NCI-H774 (cell line): Measurements from ENCODE around the gene CD68.
A peak's percentile ranks its signal among the peaks of the same experiment; 100 is the strongest.

Experiments used
- DNase-seq: peaks from one replicate; lab custom pipeline; 2025; lab: John Stamatoyannopoulos, UW

Gene CD68

DNA sequence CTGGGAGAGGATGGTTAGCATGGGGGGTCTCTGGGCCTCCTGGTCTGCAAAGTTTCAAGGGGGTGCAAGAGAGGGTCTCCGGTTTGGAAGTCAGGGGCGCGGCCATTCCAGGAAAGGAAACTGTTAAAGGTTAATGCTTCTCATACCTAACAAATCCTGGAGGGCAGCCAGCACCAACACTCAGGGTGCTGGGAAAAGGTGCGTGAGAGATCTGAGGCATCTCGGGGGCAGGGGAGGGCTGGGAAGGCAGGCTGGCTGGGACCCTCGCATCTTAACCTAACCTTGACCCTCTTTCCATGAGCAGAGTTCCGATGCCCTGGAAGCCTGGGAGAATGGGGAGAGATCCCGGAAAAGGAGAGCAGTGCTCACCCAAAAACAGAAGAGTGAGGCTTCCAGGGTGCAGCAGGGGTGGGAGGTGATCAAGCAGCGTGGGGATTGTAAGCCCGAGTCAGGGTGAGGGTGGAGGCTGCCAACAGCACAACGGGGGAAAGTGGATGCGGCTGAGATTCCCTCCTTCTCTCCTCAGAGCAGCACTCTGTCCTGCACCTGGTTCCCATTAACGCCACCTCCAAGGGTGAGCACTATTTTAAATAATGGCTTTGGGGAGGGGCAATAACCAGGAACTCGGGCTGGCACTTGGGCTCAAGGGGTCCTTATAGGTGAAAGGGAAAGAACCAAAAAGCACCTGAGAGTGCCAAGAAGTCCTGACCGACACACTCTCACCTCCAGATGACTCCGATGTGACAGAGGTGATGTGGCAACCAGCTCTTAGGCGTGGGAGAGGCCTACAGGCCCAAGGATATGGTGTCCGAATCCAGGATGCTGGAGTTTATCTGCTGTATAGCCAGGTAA lies 19.9 kb upstream of the CD68 start:
- DNase-seq: no peak

DNA sequence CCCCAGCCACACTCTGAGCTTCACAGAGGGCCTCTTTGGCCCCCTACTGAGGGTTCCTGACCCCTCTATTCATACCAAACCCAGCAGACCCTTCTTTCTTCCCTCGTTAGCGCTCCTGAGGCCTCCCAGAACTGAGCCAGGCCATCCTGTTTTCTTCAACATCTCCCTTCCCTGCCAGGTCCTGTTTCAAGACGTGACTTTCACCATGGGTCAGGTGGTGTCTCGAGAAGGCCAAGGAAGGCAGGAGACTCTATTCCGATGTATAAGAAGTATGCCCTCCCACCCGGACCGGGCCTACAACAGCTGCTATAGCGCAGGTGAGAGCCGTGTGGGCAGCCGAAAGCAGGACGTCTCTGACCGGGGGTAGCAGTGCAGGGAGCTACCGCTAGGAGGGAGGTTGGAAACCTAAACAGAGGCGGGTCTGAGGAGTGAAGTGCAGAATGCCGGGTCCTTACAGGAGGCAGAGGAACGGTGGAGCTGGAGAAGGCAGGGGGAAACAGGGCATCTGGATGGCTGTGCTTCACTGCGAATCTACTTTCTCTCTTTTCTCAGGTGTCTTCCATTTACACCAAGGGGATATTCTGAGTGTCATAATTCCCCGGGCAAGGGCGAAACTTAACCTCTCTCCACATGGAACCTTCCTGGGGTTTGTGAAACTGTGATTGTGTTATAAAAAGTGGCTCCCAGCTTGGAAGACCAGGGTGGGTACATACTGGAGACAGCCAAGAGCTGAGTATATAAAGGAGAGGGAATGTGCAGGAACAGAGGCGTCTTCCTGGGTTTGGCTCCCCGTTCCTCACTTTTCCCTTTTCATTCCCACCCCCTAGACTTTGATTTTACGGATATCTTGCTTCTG lies 19.0 kb upstream of the CD68 start:
- no peak for DNase-seq

DNA sequence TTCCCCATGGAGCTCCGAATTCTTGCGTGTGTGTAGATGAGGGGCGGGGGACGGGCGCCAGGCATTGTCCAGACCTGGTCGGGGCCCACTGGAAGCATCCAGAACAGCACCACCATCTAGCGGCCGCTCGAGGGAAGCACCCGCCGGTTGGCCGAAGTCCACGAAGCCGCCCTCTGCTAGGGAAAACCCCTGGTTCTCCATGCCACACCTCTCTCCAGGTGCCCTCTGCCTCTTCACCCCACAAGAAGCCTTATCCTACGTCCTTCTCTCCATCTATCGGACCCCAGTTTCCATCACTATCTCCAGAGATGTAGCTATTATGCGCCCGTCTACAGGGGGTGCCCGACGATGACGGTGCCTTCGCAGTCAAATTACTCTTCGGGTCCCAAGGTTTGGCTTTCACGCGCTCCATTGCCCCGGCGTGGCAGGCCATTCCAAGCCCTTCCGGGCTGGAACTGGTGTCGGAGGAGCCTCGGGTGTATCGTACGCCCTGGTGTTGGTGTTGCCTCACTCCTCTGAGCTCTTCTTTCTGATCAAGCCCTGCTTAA lies 18.3 kb upstream of the CD68 start:
- peak; percentile 34 for DNase-seq

DNA sequence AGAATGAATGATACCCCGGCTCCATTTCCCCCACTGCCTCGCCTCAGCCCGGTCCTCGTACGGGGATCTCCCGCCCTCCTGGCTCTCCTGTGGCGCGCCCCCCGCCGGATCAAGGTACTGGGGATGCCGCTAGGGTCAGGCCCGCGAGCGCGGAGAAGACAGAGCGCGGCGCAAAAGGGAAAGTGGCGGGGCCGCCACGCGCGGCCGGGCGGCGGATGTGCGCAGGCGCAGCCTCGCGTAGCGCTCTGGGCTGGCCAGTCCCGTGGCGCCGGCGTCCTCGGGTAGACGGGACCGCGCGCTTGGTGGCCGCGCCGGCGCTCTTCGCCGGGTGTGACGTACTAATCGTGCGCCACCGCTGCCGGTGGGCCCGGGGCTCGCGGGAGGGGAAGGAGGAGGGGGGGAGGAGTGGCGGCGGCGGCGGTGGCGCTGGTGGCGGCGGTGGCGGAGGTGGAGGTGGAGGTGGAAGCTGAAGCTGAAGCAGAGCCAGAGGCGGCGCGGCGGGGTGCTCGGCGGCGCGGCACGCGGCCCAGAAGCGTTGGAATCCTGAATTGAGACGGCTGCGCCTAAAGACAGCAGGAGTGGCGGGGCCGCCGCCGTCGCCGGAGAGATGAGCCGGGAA lies 17.7 kb upstream of the CD68 start, which contains the start of gene SENP3:
Gene SENP3 (plus strand): TSS at position 331 of the 619 bp plus-strand sequence. CDS start 1,158 bp downstream, outside the sequence.
- peak; percentile 79 for DNase-seq

DNA sequence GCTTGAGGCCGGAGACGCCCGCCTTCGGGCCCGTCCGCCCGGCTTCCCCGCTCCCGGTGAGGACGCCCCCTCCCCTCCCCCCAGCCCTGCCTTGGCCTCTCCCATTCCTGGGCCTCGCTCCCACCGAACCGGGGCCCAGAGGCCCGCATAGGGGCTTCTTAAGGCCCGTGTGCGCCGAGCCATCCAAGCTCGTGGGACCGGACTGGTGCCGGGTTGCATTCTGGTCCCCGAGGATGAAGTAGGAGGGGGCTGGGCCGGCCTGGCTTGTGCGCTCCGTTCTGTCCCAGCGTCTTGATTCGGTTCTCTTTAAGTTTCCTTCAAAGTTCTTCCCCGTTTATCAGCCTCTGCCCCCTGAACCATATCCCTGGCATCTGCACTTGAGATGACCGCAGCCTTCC lies 17.2 kb upstream of the CD68 start:
- no peak for DNase-seq

DNA sequence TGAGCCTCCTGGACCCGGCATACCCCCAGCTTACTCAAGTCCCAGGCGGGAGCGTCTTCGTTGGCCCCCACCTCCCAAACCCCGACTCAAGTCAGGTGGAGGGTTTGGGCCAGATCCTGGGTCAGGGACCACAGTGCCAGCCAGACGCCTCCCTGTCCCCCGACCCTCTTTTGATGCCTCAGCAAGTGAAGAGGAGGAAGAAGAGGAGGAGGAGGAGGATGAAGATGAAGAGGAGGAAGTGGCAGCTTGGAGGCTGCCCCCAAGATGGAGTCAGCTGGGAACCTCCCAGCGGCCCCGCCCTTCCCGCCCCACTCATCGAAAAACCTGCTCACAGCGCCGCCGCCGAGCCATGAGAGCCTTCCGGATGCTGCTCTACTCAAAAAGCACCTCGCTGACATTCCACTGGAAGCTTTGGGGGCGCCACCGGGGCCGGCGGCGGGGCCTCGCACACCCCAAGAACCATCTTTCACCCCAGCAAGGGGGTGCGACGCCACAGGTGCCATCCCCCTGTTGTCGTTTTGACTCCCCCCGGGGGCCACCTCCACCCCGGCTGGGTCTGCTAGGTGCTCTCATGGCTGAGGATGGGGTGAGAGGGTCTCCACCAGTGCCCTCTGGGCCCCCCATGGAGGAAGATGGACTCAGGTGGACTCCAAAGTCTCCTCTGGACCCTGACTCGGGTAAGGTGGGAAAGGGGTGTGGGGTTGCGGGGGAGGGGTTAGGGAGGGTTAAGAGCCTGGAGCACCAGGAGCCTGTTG lies 16.1 kb upstream of the CD68 start:
- no peak for DNase-seq

DNA sequence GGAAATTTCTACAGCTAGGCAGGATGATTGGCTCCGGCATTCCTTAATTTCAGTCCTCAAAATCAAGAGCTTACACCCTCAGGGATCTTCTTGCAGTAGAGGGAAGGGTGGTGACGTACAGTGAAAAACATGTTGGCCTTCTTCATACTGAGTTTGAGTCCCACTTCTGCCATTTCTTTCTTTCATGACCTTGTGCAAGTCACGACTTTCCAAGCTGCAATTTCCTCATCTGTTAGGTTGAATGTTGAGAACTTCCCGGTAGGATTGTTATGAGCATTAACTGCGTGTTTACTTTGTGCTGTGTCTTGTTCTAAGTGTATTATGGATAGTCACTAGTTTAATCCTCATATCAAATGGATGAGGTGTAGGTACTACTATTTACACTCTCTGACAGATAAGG lies 9.9 kb upstream of the CD68 start:
- no peak for DNase-seq

DNA sequence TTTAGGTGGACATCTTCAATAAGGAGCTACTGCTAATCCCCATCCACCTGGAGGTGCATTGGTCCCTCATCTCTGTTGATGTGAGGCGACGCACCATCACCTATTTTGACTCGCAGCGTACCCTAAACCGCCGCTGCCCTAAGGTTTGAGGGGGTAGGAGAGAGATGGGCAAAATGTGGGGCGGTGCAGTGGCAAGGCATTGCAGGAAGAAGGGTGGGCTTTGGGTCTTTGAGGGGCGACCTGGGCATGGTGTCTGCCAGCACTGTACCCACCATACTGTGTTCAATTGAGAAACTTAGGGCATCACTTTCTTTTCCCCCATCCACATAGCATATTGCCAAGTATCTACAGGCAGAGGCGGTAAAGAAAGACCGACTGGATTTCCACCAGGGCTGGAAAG lies 9.1 kb upstream of the CD68 start:
- no peak for DNase-seq

DNA sequence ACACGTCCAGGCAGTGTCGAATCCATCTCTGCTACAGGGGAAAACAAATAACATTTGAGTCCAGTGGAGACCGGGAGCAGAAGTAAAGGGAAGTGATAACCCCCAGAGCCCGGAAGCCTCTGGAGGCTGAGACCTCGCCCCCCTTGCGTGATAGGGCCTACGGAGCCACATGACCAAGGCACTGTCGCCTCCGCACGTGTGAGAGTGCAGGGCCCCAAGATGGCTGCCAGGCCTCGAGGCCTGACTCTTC lies 7.2 kb upstream of the CD68 start:
- no peak for DNase-seq

DNA sequence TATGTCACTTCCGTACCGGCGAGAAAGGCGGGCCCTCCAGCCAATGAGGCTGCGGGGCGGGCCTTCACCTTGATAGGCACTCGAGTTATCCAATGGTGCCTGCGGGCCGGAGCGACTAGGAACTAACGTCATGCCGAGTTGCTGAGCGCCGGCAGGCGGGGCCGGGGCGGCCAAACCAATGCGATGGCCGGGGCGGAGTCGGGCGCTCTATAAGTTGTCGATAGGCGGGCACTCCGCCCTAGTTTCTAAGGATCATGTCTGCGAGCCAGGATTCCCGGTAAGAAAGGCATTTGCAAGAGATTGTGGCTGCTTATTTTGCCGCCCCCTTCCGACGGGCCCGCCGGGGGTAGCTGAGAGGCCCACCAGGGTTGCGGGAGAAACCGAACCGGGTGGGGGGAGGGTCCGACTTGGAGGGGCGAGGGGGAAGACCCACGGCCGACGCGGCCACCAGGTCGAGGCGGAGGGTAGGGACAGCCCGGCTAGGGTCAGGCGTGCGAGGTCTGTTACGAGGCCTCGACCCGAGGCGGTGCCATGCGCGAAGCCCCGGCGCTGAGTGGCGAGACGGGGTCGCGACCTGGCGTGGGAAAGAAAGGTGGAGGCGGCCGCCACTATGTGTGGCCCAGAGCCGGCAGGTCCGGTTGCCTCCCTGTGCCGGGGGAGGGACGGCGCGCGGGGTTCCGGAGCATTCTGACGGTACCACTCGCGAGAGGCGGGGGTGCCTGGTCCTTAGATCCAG lies 6.7 kb upstream of the CD68 start:
- peak; percentile 94 for DNase-seq

DNA sequence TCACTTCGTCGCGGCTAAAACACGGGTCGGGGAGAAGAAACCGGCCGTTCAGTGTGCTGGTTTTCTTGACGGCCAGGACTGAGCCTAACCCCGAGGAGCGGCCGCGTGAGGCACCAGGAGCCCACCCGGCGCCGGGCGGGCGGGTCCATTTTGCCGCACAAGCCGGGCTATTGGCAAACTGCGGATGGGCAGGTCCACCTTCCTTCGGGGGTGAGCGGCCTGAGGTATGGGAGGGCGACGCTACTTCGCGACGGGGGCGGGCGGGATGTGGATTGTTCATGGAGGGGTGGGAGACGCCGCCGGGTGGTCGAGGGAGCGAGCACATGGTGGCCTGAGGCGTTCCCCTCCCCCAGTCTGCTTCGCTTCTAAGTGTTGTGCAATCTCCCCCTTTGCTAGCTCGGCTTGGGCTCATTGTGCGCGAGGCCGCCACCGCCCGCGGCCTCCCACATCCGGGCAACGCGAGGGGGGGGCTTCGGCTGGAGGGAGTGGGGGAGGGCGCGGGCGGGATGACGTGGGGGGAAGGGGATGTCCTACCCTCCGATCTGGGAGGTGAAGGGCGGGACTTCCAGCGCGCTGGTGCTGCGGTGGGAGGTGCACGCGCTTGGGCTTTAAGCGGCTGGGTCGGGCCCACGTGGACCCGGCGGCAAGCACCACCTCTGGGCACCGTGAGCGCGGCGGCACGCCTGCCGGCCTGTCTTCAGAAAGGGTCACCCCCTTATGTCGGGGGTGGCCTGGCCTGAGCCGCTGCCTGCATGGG lies 5.9 kb upstream of the CD68 start:
- DNase-seq: peak; percentile 67

DNA sequence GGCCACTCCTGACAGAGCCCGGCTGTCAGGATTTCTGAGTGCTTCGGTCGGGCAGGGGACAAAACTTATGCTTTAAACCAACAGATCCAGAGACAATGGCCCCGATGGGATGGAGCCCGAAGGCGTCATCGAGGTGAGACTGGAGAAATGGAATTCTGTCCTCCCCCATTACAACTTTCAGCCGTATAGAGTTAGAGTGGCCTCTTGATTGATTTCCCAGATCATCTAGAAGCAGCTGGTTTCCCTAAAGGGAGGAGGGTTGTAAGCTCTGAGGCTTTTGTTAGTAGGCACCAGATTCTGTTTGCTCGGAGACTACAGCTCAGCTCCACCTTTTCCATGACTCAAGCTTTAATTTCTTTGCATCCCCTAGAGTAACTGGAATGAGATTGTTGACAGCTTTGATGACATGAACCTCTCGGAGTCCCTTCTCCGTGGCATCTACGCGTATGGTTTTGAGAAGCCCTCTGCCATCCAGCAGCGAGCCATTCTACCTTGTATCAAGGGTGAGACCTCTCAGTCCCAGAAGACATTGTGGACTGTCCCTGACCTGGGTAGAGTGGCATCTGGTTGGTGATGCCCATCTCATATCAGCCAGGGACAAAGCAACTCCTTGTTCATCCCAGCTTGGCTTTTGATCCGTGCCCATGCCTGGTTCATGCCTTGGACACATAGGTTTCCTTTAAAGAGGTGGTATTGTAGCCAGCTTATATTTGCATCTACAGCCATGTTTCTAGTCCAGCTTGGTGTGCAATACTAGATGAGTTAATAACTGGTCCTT lies 5.1 kb upstream of the CD68 start:
- no peak for DNase-seq

DNA sequence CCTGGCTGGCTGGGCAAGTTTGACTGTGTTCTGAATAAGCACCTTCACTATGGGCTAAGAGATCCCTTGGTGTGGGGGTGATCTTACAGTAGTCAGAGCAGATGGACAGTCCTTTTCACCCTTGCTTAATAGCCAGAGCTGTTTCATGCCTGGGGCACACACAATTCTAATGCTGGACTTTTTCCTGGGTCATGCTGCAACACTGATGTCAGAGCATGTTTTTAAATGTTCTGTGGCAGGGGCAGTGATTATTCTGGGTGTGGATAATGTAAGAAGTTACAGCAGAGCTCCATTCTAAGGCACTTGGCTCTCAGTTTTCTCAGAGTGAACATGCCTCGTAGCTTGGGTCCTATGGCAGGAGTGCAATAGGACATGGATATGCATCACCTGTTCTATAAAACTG lies 4.0 kb upstream of the CD68 start:
- no peak for DNase-seq

DNA sequence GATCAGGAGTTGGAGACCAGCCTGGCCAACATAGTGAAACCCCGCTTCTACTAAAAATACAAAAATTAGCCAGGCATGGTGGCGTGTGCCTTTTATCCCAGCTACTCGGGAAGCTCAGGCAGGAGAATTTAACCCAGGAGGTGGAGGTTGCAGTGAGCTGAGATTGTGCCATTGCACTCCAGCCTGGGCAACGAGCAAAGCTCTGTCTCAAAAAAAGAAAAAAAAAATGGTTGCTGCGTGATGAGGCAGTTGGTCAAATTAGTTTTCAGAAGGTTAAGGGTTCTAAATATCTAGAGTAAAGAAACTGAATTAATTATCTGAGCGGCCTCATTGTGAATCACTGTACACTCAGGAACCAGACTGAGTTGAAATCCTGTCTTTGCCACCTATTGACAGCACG lies 3.5 kb upstream of the CD68 start:
- DNase-seq: no peak

DNA sequence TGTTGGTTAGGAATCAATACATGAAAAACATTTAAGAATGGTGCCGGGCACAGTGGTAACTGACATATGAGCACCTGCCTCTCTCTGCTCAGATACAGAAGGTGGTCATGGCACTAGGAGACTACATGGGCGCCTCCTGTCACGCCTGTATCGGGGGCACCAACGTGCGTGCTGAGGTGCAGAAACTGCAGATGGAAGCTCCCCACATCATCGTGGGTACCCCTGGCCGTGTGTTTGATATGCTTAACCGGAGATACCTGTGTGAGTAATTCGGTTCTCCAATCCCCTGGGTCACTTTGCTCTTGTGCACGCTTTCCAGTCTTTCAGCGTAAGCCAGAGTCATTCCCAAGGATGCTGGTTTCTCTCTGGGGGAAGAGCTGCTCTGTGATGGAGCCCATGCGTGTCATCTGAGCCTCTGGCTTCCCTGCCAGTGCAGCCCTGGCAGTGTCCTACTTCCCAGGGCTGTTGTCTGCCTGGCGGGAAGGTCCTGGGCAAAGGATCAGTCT lies 3.0 kb upstream of the CD68 start:
- DNase-seq: no peak

DNA sequence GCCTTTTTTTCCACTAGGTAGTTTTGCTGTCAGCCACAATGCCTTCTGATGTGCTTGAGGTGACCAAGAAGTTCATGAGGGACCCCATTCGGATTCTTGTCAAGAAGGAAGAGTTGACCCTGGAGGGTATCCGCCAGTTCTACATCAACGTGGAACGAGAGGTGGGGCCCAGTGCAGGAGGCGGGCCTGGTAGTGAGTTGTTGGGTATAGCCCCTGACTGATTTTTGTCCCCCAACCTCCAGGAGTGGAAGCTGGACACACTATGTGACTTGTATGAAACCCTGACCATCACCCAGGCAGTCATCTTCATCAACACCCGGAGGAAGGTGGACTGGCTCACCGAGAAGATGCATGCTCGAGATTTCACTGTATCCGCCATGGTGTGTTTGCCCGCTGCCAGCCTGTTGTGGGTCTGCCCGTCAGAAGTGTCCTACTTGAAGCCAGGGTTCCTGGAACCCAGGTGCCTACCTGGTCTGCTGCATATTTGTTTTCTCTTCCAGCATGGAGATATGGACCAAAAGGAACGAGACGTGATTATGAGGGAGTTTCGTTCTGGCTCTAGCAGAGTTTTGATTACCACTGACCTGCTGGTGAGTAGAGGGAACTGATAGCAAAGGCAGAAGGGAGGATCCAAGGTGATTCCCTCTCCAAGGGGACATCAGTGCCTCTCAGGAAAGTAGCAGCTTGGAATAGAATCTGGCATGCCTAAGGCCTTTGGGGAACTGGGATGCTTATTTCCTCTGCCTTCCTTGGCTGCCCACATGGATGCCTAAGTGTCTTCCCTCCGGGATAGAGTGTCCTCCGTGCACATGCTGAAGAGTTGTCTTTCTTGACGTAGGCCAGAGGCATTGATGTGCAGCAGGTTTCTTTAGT lies 1.9 kb upstream of the CD68 start:
- no peak for DNase-seq

DNA sequence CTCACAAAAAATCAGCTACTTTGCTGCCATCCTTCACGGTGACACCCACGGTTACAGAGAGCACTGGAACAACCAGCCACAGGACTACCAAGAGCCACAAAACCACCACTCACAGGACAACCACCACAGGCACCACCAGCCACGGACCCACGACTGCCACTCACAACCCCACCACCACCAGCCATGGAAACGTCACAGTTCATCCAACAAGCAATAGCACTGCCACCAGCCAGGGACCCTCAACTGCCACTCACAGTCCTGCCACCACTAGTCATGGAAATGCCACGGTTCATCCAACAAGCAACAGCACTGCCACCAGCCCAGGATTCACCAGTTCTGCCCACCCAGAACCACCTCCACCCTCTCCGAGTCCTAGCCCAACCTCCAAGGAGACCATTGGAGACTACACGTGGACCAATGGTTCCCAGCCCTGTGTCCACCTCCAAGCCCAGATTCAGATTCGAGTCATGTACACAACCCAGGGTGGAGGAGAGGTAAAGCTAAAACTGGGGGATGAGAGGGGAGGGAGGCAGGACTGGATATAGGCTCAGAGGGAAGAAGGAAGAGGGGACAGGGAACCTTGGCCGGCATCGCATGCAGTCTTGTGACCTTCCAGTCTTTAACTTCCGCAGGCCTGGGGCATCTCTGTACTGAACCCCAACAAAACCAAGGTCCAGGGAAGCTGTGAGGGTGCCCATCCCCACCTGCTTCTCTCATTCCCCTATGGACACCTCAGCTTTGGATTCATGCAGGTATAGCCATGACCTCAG lies 581 bp downstream of the CD68 start:
- no peak for DNase-seq
